B cell (primary cell): ENCODE measurements around the gene METTL26.

Experiments used
- EZH2 ChIP-seq: IDR thresholded peaks from 2 replicates; pipeline ENCODE4 v1.6.1; 2012; ENCODE audit warnings: borderline replicate concordance, low read depth, mild to moderate bottlenecking, moderate library complexity, low read length; ENCODE audit not compliant: insufficient read depth, poor library complexity, severe bottlenecking
- TF ChIP-seq, protein P1 (sequence below): fragments of 200-600 bp; IDR thresholded peaks from one replicate; pipeline ENCODE4 v1.8.0; 2022; ENCODE audit warnings: antibody characterized with exemption, mild to moderate bottlenecking

DNA sequence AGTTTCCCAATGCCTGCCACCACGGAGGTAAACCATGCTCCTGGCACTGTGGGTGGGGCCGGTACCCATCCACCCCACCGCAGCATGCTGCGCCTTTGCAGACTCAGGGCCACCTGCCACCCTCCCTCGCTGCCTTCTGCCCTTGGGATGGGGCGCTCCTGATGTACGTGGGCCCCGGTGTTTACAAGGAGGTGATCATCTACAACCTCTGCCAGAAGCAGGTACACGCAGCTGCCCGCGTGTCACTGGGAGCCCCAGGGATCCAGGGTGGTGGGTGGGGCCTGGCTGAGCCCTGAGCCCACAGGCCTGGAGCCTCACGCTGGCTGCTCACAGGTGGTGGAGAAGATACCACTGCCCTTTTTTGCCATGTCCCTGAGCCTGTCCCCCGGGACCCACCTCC lies 30.5 kb upstream of the METTL26 start:
- TF ChIP-seq, protein P1, sequence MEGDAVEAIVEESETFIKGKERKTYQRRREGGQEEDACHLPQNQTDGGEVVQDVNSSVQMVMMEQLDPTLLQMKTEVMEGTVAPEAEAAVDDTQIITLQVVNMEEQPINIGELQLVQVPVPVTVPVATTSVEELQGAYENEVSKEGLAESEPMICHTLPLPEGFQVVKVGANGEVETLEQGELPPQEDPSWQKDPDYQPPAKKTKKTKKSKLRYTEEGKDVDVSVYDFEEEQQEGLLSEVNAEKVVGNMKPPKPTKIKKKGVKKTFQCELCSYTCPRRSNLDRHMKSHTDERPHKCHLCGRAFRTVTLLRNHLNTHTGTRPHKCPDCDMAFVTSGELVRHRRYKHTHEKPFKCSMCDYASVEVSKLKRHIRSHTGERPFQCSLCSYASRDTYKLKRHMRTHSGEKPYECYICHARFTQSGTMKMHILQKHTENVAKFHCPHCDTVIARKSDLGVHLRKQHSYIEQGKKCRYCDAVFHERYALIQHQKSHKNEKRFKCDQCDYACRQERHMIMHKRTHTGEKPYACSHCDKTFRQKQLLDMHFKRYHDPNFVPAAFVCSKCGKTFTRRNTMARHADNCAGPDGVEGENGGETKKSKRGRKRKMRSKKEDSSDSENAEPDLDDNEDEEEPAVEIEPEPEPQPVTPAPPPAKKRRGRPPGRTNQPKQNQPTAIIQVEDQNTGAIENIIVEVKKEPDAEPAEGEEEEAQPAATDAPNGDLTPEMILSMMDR, result no peak
- TF ChIP-seq EZH2, result no peak
